Cardiac muscle cell (in vitro differentiated cells and primary cell): Measurements from ENCODE around the gene TBL1XR1. TPM values are rescaled to one million over a fixed set of nuclear protein-coding genes. Genes with fewer than 3 reads are reported as not detected.

Source experiments
- DNase-seq, 2 donors: peaks; one replicate each; pipeline versions ENCODE4 v3.0.0 to v3.0.0-alpha.2; 2010 to 2017; ENCODE audit warnings: low read depth in 1 of 2, low spot score in 1 of 2
- H3K27ac ChIP-seq: fragments of 200-600 bp; sonication (generic); 2 replicates; pipeline ENCODE4 v1.5.1; 2016
- H3K27me3 ChIP-seq: fragments of 200-600 bp; sonication (generic); 2 replicates; pipeline ENCODE4 v1.6.0; 2016; ENCODE audit warnings: control low read depth
- H3K36me3 ChIP-seq: fragments of 200-600 bp; sonication (generic); 2 replicates; pipeline ENCODE4 v1.5.1; 2016; ENCODE audit warnings: control low read depth
- H3K4me1 ChIP-seq: fragments of 200-600 bp; sonication (generic); 2 replicates; pipeline ENCODE4 v1.8.1; 2017; ENCODE audit warnings: low read depth, mild to moderate bottlenecking, mixed run types
- H3K4me3 ChIP-seq: fragments of 200-600 bp; sonication (generic); 2 replicates; pipeline ENCODE4 v1.5.1; 2016; ENCODE audit warnings: mild to moderate bottlenecking
- H3K9me3 ChIP-seq: fragments of 200-600 bp; sonication (generic); 2 replicates; pipeline ENCODE4 v1.5.1; 2017; ENCODE audit warnings: low read depth, mild to moderate bottlenecking, control low read depth
- polyA plus RNA-seq: library from polyadenylated mRNA; unstranded; fragments of >200 nt; fragmentation: Nextera tagmentation; extraction: Ambion mirVana; gene quantifications from 2 replicates; pipeline ENCODE4 v1.2.1, GENCODE V29; 2016
- total RNA-seq: library from RNA; depleted of rRNA; stranded (reverse); fragments of >200 nt; gene quantifications from 2 replicates; pipeline ENCODE4 v1.2.3, GENCODE V29; 2016
- TF ChIP-seq, protein P1 (sequence below): IDR thresholded peaks from 2 replicates; pipeline ENCODE4 v1.5.1; 2012; ENCODE audit warnings: low read depth, mild to moderate bottlenecking, low read length

TBL1XR1 gene
- total and polyA plus RNA-seq, 2 experiments from 2014 or later, result 23.7 to 81.7 TPM

DNA sequence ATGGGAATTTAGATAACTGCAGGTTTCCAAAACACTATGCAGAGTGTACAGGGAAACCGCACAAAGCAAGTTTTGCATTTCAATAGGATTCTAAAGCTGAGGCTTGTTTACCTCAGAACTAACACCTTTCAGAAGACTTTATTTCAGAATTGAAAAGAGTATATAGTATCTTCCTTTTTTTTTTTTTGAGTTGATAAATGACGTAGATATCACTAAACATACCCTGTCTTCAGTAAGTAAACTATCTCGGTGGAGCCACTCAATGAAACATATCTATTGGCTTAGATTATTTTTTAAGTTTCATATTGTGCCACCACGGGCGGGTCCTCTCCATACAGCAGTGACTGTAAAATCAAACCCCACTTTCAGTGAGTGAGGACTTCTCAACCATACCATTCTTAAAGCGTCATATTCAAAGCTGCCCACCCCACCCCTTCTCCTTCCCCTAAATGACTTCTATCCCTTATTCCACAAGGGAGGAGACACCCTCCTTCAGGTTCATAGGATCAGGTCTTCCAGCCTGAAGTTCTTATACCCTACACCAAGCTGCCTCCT is 2.0 kb upstream of the TBL1XR1 start:
- Histone ChIP-seq H3K4me1 (peaks cover 13% of the 10 kb centered on the region), H3K27me3 (no peaks in the 10 kb centered on the region), H3K36me3 (no peaks in the 10 kb centered on the region), H3K27ac (peak overlapping the region; percentile 92), H3K9me3 (no peaks in the 10 kb centered on the region), H3K4me3 (no peak overlapping the region)
- no peak for DNase-seq
- TF ChIP-seq, protein P1, sequence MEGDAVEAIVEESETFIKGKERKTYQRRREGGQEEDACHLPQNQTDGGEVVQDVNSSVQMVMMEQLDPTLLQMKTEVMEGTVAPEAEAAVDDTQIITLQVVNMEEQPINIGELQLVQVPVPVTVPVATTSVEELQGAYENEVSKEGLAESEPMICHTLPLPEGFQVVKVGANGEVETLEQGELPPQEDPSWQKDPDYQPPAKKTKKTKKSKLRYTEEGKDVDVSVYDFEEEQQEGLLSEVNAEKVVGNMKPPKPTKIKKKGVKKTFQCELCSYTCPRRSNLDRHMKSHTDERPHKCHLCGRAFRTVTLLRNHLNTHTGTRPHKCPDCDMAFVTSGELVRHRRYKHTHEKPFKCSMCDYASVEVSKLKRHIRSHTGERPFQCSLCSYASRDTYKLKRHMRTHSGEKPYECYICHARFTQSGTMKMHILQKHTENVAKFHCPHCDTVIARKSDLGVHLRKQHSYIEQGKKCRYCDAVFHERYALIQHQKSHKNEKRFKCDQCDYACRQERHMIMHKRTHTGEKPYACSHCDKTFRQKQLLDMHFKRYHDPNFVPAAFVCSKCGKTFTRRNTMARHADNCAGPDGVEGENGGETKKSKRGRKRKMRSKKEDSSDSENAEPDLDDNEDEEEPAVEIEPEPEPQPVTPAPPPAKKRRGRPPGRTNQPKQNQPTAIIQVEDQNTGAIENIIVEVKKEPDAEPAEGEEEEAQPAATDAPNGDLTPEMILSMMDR, result no peak

DNA sequence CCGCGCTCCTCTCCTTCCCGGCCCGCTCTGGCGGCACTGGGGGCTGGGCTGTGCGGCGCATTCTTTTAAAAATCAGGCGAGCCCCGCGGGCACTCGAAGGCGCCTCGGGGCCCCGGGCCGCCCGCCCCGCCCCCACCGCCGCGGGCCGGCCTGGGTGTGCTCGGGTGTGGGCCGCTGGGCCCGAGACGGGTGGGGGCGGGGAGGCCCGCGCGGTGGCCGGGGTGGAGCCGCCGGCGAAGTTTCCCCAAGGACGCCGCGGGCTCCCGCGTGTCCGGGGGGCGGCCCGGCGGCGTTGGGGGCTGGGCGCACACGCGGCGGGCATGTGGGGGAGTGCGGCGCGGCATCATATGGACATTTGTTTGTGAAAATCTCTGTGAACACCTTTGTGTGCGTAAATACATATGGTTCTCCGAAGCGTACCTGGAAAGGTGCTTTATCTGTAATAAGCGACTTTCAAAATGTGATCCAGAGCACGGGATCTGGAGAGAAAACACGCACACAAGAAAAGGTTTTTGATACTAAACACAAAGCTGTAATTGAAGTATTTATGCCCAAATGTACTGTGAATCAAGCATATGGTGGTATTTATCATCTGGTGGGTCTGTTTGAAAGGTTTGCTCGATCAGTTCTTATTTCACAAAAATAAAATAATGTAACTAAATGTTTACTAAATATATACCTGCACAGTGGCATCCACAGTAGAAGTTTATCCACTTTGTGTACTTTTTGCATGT is 612 bp upstream of the TBL1XR1 start:
- Histone ChIP-seq H3K4me1 (peaks cover 13% of the 10 kb centered on the region), H3K9me3 (no peaks in the 10 kb centered on the region), H3K4me3 (peak overlapping the region; percentile 29), H3K27ac (peak overlapping the region; percentile 92), H3K36me3 (no peaks in the 10 kb centered on the region), H3K27me3 (no peaks in the 10 kb centered on the region)
- TF ChIP-seq, protein P1, result no peak
- DNase-seq, result peak in 1 of 2 donors; percentile 88

DNA sequence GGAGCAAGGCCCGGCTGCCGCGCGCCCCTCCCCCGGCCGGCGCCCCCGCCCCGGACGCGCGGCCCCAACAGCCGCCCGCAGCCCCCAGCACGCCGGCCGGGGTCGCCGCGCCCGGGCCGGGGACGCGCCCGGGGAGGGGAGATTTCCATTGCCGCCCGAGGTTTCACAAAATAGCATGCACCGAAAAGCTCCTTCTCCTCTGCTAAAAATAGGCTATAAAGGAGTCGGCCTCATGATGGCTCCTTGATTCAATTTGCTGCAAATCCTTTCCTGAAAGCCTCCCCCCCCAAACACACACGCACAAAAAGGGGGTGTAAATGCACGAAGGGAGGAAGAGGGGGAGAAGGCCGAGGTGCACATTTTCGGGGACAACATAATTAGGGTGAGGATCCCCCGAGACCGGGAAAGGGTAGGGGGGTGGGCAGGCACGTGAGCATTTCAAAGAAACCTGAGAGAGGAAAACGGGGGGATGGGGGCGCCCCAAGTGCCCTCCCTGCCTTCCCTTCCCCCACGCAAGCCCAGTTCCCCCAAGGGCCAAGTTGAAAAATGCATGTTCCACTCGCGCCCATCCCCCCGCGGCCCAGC is 734 bp downstream of the TBL1XR1 start:
- TF ChIP-seq, protein P1, result no peak

DNA sequence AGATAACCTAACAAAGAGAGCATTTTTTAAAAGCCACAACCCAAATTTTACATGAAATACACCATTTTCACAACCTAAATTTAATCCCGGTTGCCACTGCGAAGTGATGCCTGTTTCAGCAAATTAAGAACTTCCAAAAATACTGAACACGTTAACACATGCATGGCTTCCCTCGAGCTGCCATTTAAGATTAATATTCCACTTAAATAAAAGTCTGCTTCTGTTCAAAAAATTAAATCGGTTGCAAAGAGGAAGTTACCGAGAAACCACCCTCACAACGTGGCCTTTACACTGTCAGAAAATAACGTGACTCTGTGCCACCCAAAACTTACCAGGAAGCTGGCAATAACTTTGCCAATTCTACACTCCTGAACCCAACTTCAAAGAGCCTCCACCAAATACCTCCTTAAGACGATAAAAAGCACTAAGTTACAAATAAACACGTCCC is 1.2 kb downstream of the TBL1XR1 start:
- peak; percentile 11 to 39 for DNase-seq
- H3K4me3 ChIP-seq, result peak overlapping the region; percentile 99
- H3K4me1 ChIP-seq, result peaks cover 17% of the 10 kb centered on the region
- no peaks in the 10 kb centered on the region for H3K36me3 ChIP-seq
- TF ChIP-seq, protein P1, result no peak
- H3K27me3 ChIP-seq, result no peaks in the 10 kb centered on the region
- peak overlapping the region; percentile 98 for H3K27ac ChIP-seq
- no peaks in the 10 kb centered on the region for H3K9me3 ChIP-seq

More for the DNA sequence above, 734 bp downstream of the TBL1XR1 start:
- DNase-seq, result peak; percentile 70 to 72
- Histone ChIP-seq H3K4me3 (peak overlapping the region; percentile 99), H3K36me3 (no peaks in the 10 kb centered on the region), H3K27me3 (no peaks in the 10 kb centered on the region), H3K27ac (peak overlapping the region; percentile 98), H3K4me1 (peaks cover 13% of the 10 kb centered on the region), H3K9me3 (no peaks in the 10 kb centered on the region)

DNA sequence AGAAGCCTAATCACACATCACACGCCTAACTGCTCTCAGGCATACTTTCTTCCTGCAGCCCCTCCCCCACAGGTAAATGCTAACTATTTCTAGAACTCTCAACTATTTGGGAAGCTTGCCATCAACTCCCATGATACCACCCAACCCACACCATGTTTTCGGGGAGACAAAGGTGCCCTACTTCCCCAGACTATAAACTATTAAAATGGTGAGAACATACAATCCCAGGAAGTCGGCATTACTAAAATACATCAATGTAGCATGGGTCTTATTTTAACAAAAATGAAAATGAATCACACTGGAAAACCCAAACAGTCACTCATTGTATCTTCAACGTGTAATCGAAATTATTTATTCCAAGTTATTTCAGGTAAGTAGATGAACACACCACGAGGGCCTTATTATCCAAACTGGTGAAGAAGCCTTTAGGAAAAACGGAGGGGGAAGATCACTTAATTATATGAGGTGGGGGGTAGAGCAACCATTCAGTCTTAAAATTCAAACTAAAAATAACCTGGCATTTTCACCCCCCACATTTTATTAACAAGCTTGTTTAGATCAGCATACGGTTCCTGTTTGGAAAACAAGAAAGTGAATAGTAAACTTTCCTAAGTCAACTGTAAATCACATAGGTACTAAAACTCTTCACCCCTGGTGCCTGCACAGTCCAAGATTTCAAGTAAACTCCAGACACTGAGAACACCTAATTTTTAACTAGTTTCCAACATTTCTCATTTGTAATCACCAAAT is 1.9 kb downstream of the TBL1XR1 start:
- peak; percentile 61 to 72 for DNase-seq

More for the DNA sequence above, 1.9 kb downstream of the TBL1XR1 start:
- Histone ChIP-seq H3K27ac (peak overlapping the region; percentile 98), H3K27me3 (no peaks in the 10 kb centered on the region), H3K9me3 (no peaks in the 10 kb centered on the region), H3K4me1 (peaks cover 21% of the 10 kb centered on the region), H3K36me3 (no peaks in the 10 kb centered on the region), H3K4me3 (peak overlapping the region; percentile 99)
- TF ChIP-seq, protein P1, result no peak
